K562 (cell line): ENCODE results near the gene CREB3L2. TPM values are rescaled to one million over a fixed set of nuclear protein-coding genes. Genes with fewer than 3 reads are reported as not detected.

Source experiments
- ATF6 ChIP-seq: sonication (generic); formaldehyde crosslinking; IDR thresholded peaks from 2 replicates; pipeline ENCODE4 v1.4.0; 2020; ENCODE audit warnings: mild to moderate bottlenecking, missing genetic modification reagents
- CBFA2T2 ChIP-seq: fragments of 450-650 bp; conservative IDR thresholded peaks from 2 replicates; pipeline ENCODE4 v1.6.1; 2017; ENCODE audit warnings: mild to moderate bottlenecking
- CC2D1A ChIP-seq: fragments of 450-650 bp; IDR thresholded peaks from 2 replicates; pipeline ENCODE4 v1.6.1; 2017; ENCODE audit warnings: mild to moderate bottlenecking
- DPF2 ChIP-seq: fragments of 450-650 bp; IDR thresholded peaks from 2 replicates; pipeline ENCODE4 v1.6.1; 2016
- E2F5 ChIP-seq: sonication (generic); formaldehyde crosslinking; IDR thresholded peaks from 2 replicates; pipeline ENCODE4 v1.8.0; 2022; ENCODE audit warnings: mild to moderate bottlenecking, missing genetic modification reagents
- HDAC1 ChIP-seq, 2 experiments: fragments of 450-650 bp; IDR thresholded peaks; 2 replicates each; pipeline ENCODE4 v1.6.1; 2016 to 2017; ENCODE audit warnings: inconsistent platforms in 1 of 2, mild to moderate bottlenecking in 1 of 2, moderate library complexity in 1 of 2
- HMBOX1 ChIP-seq: sonication (generic); IDR thresholded peaks from 2 replicates; pipeline ENCODE4 v1.6.1; 2016
- KLF13 ChIP-seq: fragments of 450-650 bp; IDR thresholded peaks from 2 replicates; pipeline ENCODE4 v1.6.1; 2016; ENCODE audit warnings: missing genetic modification characterization, low read depth, mild to moderate bottlenecking, missing compliant biosample characterization, moderate library complexity, borderline replicate concordance
- KLF16 ChIP-seq: IDR thresholded peaks from 2 replicates; pipeline ENCODE4 v1.6.1; 2016; ENCODE audit warnings: antibody characterized with exemption
- LCOR ChIP-seq: sonication (generic); formaldehyde crosslinking; IDR thresholded peaks from 2 replicates; pipeline ENCODE4 v1.8.0; 2022; ENCODE audit warnings: mild to moderate bottlenecking, missing genetic modification reagents
- MAX ChIP-seq: sonication (generic); formaldehyde crosslinking; IDR thresholded peaks from 2 replicates; pipeline ENCODE4 v1.9.0; 2022; ENCODE audit warnings: mild to moderate bottlenecking, missing genetic modification reagents
- MBD1 ChIP-seq: fragments of 250-450 bp; sonication (Bioruptor Pico); IDR thresholded peaks from 2 replicates; pipeline ENCODE4 v1.8.0; 2022; ENCODE audit warnings: inconsistent platforms
- MEF2D ChIP-seq: conservative IDR thresholded peaks from 2 replicates; pipeline ENCODE4 v1.6.1; 2016; ENCODE audit warnings: low read depth, missing genetic modification characterization, missing compliant biosample characterization
- NCOA4 ChIP-seq: fragments of 450-650 bp; IDR thresholded peaks from 2 replicates; pipeline ENCODE4 v1.6.1; 2018; ENCODE audit warnings: mild to moderate bottlenecking; ENCODE audit not compliant: partially characterized antibody
- NR2C1 ChIP-seq, 2 experiments: fragments of 450-650 bp; IDR thresholded peaks; 2 replicates each; pipeline ENCODE4 v1.6.1; 2017; ENCODE audit warnings: mild to moderate bottlenecking in 2 of 2, antibody characterized with exemption in 1 of 2, inconsistent platforms in 1 of 2, missing compliant biosample characterization in 1 of 2, missing genetic modification characterization in 1 of 2
- SMAD4 ChIP-seq: fragments of 250-450 bp; sonication (Bioruptor Pico); conservative IDR thresholded peaks from 2 replicates; pipeline ENCODE4 v1.8.0; 2021; ENCODE audit warnings: inconsistent platforms, mild to moderate bottlenecking, moderate library complexity
- SMARCA4 ChIP-seq: fragments of 450-650 bp; IDR thresholded peaks from 2 replicates; pipeline ENCODE4 v1.6.1; 2016
- ZNF175 ChIP-seq: fragments of 200-800 bp; sonication (Bioruptor generic); IDR thresholded peaks from 2 replicates; pipeline ENCODE4 v1.6.1; 2016; ENCODE audit warnings: low read depth, mild to moderate bottlenecking, missing genetic modification characterization, missing compliant biosample characterization
- ZNF212 ChIP-seq: fragments of 450-650 bp; formaldehyde crosslinking; IDR thresholded peaks from 2 replicates; pipeline ENCODE4 v1.4.0; 2020; ENCODE audit warnings: mild to moderate bottlenecking
- ZNF584 ChIP-seq: fragments of 200-800 bp; sonication (Bioruptor generic); IDR thresholded peaks from 2 replicates; pipeline ENCODE4 v1.6.1; 2016; ENCODE audit warnings: low read depth, mild to moderate bottlenecking, missing genetic modification characterization, missing compliant biosample characterization
- ZNF79 ChIP-seq: fragments of 250-450 bp; sonication (Bioruptor Pico); IDR thresholded peaks from 2 replicates; pipeline ENCODE4 v1.4.0; 2020; ENCODE audit warnings: low read depth, mild to moderate bottlenecking, moderate library complexity
- polyA plus RNA-seq, 8 experiments: library from polyadenylated mRNA; depleted of rRNA in 4 of 8; stranded (reverse) in 5 of 8; unstranded in 3 of 8; fragments of >200 nt; fragmentation: Nextera tagmentation in 2 of 8; fragmentation: Illumina TruSeq in 1 of 8; extraction: Ambion mirVana in 2 of 8; extraction: Trizol in 1 of 8; gene quantifications; 2 replicates each; pipeline versions ENCODE4 v1.2.1 to v1.2.3, GENCODE V29; 2011 to 2014; ENCODE audit warnings: inconsistent platforms in 1 of 8, missing spikeins in 1 of 8
- total RNA-seq, 7 experiments: library from RNA; depleted of rRNA in 6 of 7; stranded (reverse); fragments of >200 nt in 6 of 7; fragmentation: Illumina TruSeq in 2 of 7; extraction: Trizol in 2 of 7; gene quantifications; 2 replicates each; pipeline versions ENCODE4 v1.2.1 to v1.2.3, GENCODE V29; 2011 to 2021; ENCODE audit warnings: low replicate concordance in 1 of 7

CREB3L2 gene
- total and polyA plus RNA-seq, 9 of the 15 experiments (the other 6 are each of a cell fraction or from before 2014, with no cell fraction given): 7.1 to 45.6 (median 15.8) TPM

- no peak for TF ChIP-seq MBD1 (CRISPR knock-in tag)
- TF ChIP-seq SMAD4 (CRISPR knock-in tag): peak; percentile 40
- peak; percentile 78 for TF ChIP-seq DPF2
- no peak for TF ChIP-seq ZNF212 (CRISPR knock-in tag)
- TF ChIP-seq MEF2D (tag): no peak
- TF ChIP-seq SMARCA4: peak; percentile 79
- TF ChIP-seq ZNF584 (CRISPR knock-in tag): peak; percentile 31; the same call in 1 of the 2 replicates
- TF ChIP-seq LCOR (CRISPR knock-in tag): 0 out of 2 replicates have a peak, but pooled peaks have one; percentile 30
- peak; percentile 34; the same call in 1 of the 2 replicates for TF ChIP-seq CC2D1A
- TF ChIP-seq ZNF79 (CRISPR knock-in tag): 0 out of 2 replicates have a peak, but pooled peaks have one; percentile 37
- TF ChIP-seq KLF16: peak; percentile 72
- 0 out of 2 replicates have a peak, but pooled peaks have one; percentile 16 for TF ChIP-seq KLF13 (tag)
- no peak for TF ChIP-seq NCOA4
- TF ChIP-seq ZNF175: no peak
- peak; percentile 75 for TF ChIP-seq HMBOX1
- TF ChIP-seq HDAC1 (IDR thresholded peaks at IDR 0.05): peak in 1 of 2 experiments; percentile 18; a peak in 2 of 4 replicates
- no peak for TF ChIP-seq E2F5 (CRISPR knock-in tag)
- TF ChIP-seq MAX (CRISPR knock-in tag): peak; percentile 55; the same call in 1 of the 2 replicates
- peak; percentile 68; the same call in 1 of the 2 replicates for TF ChIP-seq ATF6 (CRISPR knock-in tag)
- peak; percentile 41; the same call in 1 of the 2 replicates for TF ChIP-seq CBFA2T2
- no peak for TF ChIP-seq NR2C1 (IDR thresholded peaks at IDR 0.05)
- 0 out of 2 replicates have a peak, but pooled peaks have one; percentile 23 for TF ChIP-seq NR2C1 (tag; IDR thresholded peaks at IDR 0.05)
These were observed 68.4 kb downstream of the CREB3L2 start (continued) for GRCh38 chr7:137933270-137934017.
